Transverse colon (tissue), 3 donors: ENCODE measurements around the gene MRTO4.
"Not testable (repeated sequence)": the region's sequence is repeated elsewhere in the genome, so short reads cannot be mapped to it uniquely, and the experiment has no call there.

Experiments used
- POLR2A ChIP-seq: fragments of 450-650 bp; IDR thresholded peaks from one replicate; pipeline ENCODE4 v1.6.1; 2016; ENCODE audit warnings: antibody characterized with exemption, mild to moderate bottlenecking, moderate library complexity
- TF ChIP-seq, protein P1 (sequence below), 5 experiments: fragments of 200-600 bp in 3 of 5; fragments of 450-650 bp in 2 of 5; sonication (generic) in 3 of 5; IDR thresholded peaks; 1 replicate in 2 of 5; 2 replicates in 3 of 5; pipeline ENCODE4 v1.5.1; 2016 to 2017; ENCODE audit warnings: antibody characterized with exemption in 5 of 5, inconsistent platforms in 3 of 5, mild to moderate bottlenecking in 2 of 5, moderate library complexity in 1 of 5

- TF ChIP-seq, protein P1, sequence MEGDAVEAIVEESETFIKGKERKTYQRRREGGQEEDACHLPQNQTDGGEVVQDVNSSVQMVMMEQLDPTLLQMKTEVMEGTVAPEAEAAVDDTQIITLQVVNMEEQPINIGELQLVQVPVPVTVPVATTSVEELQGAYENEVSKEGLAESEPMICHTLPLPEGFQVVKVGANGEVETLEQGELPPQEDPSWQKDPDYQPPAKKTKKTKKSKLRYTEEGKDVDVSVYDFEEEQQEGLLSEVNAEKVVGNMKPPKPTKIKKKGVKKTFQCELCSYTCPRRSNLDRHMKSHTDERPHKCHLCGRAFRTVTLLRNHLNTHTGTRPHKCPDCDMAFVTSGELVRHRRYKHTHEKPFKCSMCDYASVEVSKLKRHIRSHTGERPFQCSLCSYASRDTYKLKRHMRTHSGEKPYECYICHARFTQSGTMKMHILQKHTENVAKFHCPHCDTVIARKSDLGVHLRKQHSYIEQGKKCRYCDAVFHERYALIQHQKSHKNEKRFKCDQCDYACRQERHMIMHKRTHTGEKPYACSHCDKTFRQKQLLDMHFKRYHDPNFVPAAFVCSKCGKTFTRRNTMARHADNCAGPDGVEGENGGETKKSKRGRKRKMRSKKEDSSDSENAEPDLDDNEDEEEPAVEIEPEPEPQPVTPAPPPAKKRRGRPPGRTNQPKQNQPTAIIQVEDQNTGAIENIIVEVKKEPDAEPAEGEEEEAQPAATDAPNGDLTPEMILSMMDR (IDR thresholded peaks at IDR 0.05), result not testable (repeated sequence)
- TF ChIP-seq POLR2A, result not testable (repeated sequence)
Observed at GRCh38 chr1:19216585-19216984, 35.0 kb upstream of the MRTO4 start.
